GM18873 (cell line): ENCODE measurements around the gene B4GALT6.

Experiments
- ATAC-seq: cut with Tn5 transposase; IDR thresholded peaks from one replicate; pipeline ENCODE4 v1.9.1; 2021; ENCODE audit warnings: mild to moderate bottlenecking, moderate library complexity, moderate number of reproducible peaks; ENCODE audit not compliant: unreplicated experiment, low FRiP score

B4GALT6 gene

GRCh38 chr18:31603315-31603714 is 81.1 kb downstream of the B4GALT6 start:
- no peak for ATAC-seq

GRCh38 chr18:31598021-31598805 is 86.2 kb downstream of the B4GALT6 start:
- no peak for ATAC-seq

GRCh38 chr18:31596081-31596872 is 88.1 kb downstream of the B4GALT6 start:
- no peak for ATAC-seq

GRCh38 chr18:31595121-31595771 is 89.1 kb downstream of the B4GALT6 start:
- no peak for ATAC-seq

GRCh38 chr18:31592506-31593157 is 91.7 kb downstream of the B4GALT6 start:
- no peak for ATAC-seq

- ATAC-seq = no peak
Measured at GRCh38 chr18:31591628-31592027, 92.8 kb downstream of the B4GALT6 start, which contains the start of gene TTR. Gene TTR, plus strand, starts transcription at chr18:31591877. Its CDS starts 26 bp downstream, at chr18:31591903.

GRCh38 chr18:31591113-31591512 is 93.3 kb downstream of the B4GALT6 start:
- no peak for ATAC-seq

- ATAC-seq = no peak
Measured at GRCh38 chr18:31590570-31590969, 93.8 kb downstream of the B4GALT6 start.

GRCh38 chr18:31587529-31587928 is 96.9 kb downstream of the B4GALT6 start:
- no peak for ATAC-seq

GRCh38 chr18:31586616-31587015 is 97.8 kb downstream of the B4GALT6 start:
- ATAC-seq = no peak

GRCh38 chr18:31585991-31586390 is 98.4 kb downstream of the B4GALT6 start:
- no peak for ATAC-seq

- ATAC-seq = no peak
Measured at GRCh38 chr18:31583185-31583854, 101.1 kb downstream of the B4GALT6 start.

GRCh38 chr18:31581498-31582197 is 102.7 kb downstream of the B4GALT6 start:
- ATAC-seq = no peak

- ATAC-seq = no peak
Measured at GRCh38 chr18:31579375-31579774, 105.0 kb downstream of the B4GALT6 start.

- no peak for ATAC-seq
Measured at GRCh38 chr18:31578126-31578525, 106.3 kb downstream of the B4GALT6 start.

- ATAC-seq = no peak
Measured at GRCh38 chr18:31577195-31577594, 107.2 kb downstream of the B4GALT6 start.

- ATAC-seq = no peak
Measured at GRCh38 chr18:31576670-31577069, 107.7 kb downstream of the B4GALT6 start.

GRCh38 chr18:31575515-31576257 is 108.7 kb downstream of the B4GALT6 start:
- no peak for ATAC-seq

GRCh38 chr18:31574359-31574758 is 110.0 kb downstream of the B4GALT6 start:
- no peak for ATAC-seq
